Activated CD8-positive, alpha-beta memory T cell treated with anti-CD3 and anti-CD28 coated beads for 48 hours (primary cell): ENCODE data around the gene NRF1.
A peak's percentile ranks its signal among the peaks of the same experiment; 100 is the strongest.
"Not testable (repeated sequence)": the region's sequence is repeated elsewhere in the genome, so short reads cannot be mapped to it uniquely, and the experiment has no call there.

Experiments used
- DNase-seq, 3 experiments: peaks; one replicate each; pipeline ENCODE4 v3.0.0-alpha.2; 2020; ENCODE audit warnings: low read depth in 2 of 3, low spot score in 2 of 3

Gene NRF1

DNA sequence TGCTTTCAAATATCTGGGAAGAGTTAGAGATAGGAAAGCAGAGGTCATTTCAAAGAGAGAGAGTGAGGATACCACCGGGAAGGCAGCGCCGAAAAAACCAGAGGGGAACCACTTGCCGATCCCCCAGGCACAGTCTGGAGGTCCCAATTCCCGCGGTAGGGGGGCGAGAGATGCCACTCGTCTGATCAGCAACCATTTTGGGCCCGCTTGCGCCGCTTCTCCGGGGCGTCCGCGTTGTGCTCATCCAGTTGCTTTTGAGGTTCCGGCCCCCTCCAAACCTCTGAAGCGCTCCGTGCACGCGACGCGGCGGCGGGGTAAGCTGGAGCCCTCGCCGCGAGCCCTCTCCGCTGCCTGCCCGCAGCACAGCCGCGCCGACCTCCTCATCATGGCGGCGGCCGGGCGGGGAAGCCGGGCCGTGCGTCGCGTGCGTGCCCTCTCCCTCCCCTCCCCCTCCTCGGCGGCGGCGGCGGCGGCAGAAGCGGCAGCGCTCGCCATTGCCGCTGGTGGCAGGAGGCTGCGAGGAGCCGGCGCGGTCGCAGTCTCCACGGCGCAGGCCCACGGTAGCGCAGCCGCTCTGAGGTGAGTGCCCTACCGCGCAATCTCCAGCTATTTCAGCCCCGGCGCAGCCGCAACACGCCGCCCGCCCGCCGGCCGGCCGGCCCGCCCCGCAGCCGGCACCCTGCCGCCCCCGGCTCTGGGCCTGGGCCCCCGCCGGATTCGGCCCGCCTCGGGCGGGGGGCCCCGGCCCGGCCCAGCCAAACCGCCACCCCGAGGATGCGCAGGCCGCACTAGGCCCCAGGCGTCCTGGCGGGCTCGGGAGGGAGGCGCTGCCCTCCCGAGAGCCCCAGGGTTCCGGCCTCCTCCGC lies at the start of gene NRF1:
NRF1 (plus strand) TSS at position 475 of the 866 bp plus-strand sequence. CDS start 45,632 bp downstream, outside the sequence.
- peak; percentile 64 to 87 (median 71) for DNase-seq

GRCh38 chr7:129566323-129566722 lies 45.2 kb upstream of the NRF1 start:
- DNase-seq, result not testable (repeated sequence)

- no peak for DNase-seq
Measured at GRCh38 chr7:129567377-129567776, 44.1 kb upstream of the NRF1 start.

DNA sequence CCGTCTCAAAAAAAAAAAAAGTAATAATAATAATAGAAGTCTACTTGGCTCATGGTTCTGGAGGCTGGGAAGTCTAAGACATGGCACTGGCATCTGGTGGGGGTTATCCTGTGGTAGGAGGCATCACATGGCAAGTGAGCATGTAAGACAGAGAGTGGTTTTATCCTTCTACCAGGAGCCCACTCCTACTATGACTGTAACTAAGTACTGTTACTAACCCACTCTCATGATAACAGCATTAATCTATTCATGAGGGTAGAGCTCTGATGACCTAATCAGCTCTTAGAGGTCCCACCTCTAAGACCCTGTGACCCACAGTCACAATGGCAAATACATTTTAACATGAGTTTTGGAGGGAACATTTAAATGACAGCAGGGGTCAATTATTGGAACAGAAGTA lies 43.3 kb upstream of the NRF1 start:
- DNase-seq, result no peak

GRCh38 chr7:129569326-129569725 lies 42.2 kb upstream of the NRF1 start:
- no peak for DNase-seq

GRCh38 chr7:129569811-129570215 lies 41.7 kb upstream of the NRF1 start:
- no peak for DNase-seq

GRCh38 chr7:129571201-129571600 lies 40.3 kb upstream of the NRF1 start:
- no peak for DNase-seq

- DNase-seq, result no peak
Measured at GRCh38 chr7:129572205-129572604, 39.3 kb upstream of the NRF1 start.

- DNase-seq, result no peak
Measured at GRCh38 chr7:129574487-129574886, 37.0 kb upstream of the NRF1 start.

GRCh38 chr7:129575699-129576098 lies 35.8 kb upstream of the NRF1 start:
- DNase-seq, result no peak

DNA sequence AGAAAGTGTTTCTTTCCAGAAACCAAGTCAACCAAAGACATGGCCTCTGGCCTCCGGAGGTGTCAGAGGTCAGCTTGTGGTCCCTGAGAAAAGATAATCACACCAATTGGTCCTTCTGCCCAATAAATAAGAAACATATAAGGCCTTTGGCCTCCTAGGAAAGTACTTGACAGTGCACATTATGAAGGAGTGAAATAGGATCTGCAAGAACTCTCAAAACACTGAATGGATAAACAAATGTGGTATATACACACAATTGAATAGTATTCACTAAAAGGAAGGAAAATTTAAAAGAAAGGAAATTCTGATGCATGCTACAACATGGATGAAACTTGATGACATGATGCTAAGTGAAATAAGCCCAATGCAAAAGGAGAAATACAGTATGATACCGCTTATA lies 35.4 kb upstream of the NRF1 start:
- DNase-seq, result no peak

DNA sequence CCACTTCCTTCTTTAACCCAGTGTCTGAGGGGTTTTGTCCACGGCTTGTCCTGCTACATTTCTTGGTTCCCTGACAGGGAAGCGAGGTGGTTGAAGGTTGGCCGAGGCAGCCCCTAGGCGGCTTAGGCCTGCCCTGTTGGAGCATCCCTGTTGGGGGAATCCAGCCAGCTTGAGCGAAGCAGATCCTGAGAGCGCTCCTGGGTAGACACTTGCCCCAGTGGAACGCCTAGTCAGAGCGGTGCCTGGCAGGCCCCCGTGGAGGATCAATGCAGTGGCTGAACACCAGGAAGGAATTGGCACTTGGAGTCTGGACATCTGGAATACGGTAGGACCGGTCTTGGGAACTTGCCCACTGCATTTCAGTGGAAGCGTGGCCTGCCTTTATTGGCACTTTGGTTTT lies 32.7 kb upstream of the NRF1 start:
- DNase-seq, result no peak

DNA sequence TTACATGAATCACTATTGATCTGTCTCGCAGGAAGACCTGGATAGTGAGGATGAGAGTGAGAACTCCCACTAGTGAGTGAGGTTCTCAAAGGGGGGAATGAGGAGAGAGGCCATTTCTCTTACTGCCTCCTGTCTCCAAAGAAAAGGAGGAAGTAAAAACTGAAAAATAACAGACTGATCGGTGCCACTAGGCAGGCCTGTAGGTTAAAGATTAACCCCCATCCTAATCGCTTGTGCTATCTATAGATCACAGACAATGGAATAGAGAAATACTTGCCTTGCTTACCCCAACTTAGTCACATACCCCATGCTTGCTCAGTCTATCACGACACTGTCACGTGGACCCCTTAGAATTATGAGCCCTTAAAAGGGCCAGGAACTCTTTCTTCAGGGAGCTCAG lies 25.3 kb upstream of the NRF1 start:
- DNase-seq, result not testable (repeated sequence)

DNA sequence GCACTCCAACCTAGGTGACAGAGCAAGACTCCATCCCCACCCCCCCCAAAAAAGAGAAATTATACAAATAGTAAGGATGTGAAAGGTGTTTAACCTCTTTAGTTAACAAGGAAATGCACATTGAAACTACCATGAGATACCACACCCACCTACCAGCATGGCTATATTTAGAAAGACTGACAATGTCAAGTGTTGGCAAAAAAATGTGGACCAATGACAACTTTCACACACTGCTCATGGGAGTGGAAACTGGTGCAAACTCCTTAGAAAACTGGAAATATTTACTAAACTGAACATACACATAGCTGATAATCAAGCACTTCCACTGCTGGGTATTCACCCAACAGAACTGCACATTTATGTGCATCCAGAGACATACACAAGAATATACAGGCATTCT lies 23.3 kb upstream of the NRF1 start:
- no peak for DNase-seq

DNA sequence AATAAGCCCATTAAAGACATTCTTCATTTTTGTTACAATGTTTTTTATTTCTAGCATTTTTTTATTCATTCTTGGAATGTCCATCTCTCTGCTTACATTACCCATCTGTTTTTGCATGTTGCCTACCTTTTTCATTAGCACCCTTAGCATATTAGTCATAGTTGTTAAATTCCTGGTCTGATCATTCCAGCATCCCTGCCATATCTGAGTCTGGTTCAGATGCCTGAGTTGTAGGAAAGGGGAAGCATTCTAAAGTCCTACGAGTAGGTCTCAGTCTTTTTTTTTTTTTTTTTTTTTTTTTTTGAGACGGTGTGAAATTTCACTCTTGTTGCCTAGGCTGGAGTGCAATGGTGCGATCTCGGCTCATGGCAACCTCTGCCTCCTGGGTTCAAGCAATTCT lies 19.7 kb upstream of the NRF1 start:
- no peak for DNase-seq

DNA sequence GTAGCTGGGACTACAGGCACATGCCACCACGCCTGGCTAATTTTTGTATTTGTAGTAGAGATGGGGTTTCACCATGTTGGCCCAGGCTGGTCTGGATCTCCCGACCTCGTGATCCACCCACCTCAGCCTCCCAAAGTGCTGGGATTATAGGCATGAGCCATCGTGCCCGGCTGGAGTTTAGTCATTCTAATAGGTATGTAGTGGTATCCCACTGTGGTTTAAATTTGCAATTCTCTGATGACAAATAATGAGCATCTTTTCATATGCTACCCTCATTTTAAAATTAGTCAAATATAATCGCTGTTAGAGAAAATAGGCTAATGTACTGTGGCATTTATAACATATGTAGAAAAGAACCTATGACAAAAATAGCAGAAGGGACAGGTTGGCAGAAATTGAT lies 15.1 kb upstream of the NRF1 start:
- DNase-seq, result not testable (repeated sequence)

GRCh38 chr7:129597672-129598071 lies 13.8 kb upstream of the NRF1 start:
- DNase-seq, result no peak

DNA sequence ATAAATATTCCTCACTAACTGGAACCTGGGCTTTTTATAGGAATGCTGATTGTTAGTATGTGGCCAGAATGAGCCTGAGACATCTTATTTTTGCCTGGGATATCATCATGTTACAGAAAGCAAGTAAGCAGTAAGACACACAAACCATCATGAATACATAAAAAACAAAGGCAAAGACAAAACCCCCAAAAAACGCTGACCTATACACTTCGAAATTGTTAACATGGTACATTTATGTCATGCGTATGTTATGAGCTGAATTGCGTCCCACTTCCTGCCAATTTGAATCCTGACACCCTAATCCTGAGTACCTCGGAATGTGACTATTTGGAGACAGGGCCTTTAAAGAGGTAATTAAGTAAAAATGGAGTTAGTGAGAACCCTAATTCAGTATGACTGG lies 12.3 kb upstream of the NRF1 start:
- DNase-seq, result no peak

DNA sequence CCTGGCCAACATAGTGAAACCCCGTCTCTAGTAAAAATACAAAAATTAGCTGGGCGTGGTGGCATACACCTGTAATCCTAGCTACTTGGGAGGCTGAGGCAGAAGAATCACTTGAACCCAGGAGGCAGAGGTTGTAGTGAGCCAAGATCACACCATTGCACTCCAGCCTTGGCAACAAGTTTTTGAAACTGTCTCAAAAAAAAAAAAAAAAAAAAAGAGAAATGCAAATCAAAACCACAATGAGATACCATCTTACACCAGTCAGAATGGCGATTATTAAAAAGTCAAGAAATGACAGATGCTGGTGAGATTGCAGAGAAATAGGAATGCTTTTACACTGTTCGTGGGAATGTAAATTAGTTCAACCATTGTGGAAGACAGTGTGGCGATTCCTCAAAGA lies 7.9 kb upstream of the NRF1 start:
- DNase-seq, result not testable (repeated sequence)

- DNase-seq, result not testable (repeated sequence)
Measured at GRCh38 chr7:129604021-129604420, 7.5 kb upstream of the NRF1 start.

GRCh38 chr7:129604713-129605437 lies 6.6 kb upstream of the NRF1 start:
- DNase-seq, result no peak

DNA sequence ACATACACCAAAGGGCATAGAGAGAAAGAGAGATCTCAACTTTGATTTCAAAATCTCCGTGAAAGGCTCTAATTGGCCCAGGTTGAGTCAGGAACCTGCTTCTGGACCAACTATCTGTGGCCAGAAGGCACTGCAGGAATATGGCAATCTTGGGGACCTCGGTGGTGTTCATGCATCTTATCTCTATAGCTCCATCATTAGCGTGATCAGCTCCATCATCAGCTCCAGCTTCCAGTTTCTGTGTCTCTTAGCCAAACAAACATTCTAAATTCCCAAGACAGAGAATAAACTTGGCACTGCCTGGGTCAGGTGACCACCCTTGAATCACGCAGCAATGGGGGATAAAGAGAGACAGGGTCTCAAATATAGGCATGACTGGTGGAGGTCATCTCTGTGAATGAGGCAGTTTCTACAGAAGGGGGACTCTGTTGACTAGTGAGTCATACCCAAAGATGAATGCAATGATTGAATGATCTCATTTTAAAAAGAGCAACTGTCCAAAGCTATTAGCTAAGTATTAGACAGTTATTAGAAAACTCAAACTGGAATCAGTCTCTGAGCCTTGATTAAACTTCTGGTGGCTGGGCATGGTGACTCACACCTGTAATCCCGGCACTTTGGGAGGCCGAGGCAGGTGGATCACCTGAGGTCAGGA lies 5.4 kb upstream of the NRF1 start:
- DNase-seq, result no peak
